ENCODE data around the gene SGPL1.

The SGPL1 gene

GRCh38 chr10:70921285-70921684, 105.5 kb downstream of the SGPL1 start:
- DNase-seq (ENCODE audit: low read depth) = no peak

DNA sequence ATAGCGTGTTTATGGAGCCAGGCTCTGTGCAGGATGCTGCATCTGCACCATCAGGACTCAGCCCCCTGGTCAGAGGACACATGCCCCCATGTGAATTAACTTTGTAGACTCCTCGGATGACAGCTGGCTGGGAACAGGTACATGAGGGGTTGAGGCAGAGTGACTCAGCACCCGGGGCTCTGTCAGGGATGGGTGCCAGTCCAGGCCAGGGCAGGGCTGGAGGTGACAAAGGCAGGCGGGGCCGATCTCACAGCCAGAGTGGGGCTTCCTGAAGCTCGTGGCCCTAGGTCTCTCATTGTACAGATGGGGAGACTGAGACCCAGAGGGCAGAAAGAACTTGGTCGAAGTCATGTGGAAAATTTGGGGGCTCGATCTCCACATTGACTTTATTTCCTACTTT, 107.9 kb downstream of the SGPL1 start:
- no peak for DNase-seq (ENCODE audit: low read depth)

- peak; percentile 38 for DNase-seq (ENCODE audit: low read depth)
Observed at GRCh38 chr10:70925377-70926225, 109.9 kb downstream of the SGPL1 start.

DNA sequence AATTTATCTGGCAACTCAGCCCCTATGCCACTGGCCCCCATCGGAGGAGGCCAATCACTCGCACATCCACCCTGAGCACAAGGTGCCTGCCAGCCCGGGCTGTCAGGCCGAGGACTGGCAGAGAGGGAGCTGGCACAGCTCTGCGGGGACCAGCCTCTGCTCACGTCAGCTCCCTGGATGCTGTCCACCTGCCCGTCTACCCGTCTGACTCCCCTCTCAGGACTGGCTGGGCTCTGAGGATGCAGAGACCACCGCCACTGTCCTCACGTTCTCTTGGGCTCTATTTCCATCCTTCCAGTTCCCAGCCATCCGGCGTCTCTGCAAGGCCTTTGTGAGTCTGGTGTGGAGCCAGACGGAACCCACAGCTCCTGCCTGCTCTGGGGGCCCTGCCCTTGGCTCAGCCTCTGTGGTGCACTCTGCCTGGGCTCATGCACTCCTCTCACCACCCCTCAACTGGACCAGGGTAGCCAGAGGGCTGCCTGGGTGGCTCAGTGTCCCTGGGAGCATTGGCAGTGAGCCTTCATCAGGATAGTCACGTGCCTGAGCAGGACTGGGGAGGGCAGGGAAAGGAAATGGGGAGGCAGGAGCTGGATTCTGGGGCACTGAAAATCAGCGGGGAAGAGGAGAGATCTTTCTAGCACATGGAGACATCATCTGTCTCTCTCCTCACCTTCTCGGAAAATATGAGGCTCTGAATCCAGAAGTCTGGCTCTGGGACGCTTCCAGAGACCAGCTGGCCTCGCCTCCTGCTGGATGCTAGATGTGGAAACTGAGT, 110.7 kb downstream of the SGPL1 start:
- no peak for DNase-seq (ENCODE audit: low read depth)

DNA sequence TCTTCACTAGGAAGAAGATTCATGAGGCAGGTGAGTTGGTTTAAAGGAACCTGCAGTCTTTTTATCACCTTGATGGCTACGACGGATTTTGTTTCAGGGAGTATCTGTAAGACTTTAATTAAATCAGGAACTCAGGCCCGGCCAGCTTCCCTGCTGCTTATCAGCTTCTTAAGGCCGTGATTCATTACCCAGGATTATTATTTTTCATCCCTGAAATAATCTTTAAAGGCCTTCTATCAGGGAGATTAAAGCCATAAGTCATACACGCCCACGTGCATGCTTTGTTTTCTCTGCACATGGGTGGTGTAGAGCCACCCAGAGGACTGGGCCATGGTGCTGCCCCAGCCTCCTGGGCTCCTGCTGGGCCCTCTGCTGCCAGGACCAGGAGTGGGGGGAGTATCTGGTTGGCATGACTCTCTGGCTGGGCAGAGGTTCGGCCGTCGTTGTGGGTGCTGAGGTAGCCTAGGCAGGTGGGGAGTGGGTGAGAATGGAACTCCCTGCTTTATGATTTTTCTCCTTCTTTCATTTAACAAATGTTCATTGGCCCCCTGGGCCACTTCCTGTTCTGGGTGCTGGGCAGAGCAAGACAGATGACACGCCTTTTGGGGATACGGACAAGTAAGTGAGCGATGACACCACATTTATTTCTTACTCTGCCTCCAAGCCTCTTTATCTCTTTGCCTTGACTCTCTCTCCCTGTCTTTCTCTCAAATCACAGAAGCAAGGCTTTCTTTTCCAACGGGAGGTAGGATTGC, 111.6 kb downstream of the SGPL1 start:
- DNase-seq (ENCODE audit: low read depth) = no peak

GRCh38 chr10:70928140-70928539, 112.4 kb downstream of the SGPL1 start:
- DNase-seq (ENCODE audit: low read depth) = no peak

DNA sequence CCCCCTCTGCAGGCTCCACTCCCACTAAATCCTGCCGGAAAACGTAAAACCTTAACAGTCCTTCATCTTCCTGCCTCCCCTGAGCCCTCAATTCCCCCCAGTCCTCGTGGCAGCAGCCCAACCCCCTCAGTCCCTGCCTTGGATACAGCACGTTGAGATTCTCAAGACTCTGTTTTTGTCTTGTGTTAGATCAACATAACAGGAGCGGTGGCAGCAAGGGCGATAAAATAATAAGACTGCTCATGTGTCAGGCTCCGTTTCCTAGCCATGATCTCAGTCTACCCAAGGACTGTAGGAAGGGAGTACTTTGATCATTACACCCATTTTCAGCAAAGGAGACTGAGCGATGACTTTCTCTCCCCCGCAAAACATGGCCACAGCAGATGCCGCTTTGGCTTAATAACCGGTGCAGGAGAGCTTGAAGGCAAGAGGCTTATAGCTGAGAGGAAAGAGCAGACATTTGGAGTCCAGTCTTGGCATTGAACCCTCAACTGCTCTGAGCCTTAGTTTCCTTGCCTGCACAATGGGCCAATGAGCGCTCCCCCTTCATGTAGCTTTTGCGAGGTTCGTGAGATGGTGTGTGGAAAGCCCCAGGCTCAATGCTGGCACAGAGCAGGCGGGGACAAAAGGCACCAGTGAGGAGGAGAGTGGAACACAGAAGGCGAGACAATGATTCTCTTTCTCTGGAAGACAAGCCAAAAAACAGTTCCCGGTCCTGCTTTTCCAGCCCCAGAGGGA, 114.7 kb downstream of the SGPL1 start:
- no peak for DNase-seq (ENCODE audit: low read depth)

Data from activated T-cell treated with anti-CD3 and anti-CD28 coated beads for 1 hour (primary cell).